ENCODE results near the gene DICER1.
"Not testable (repeated sequence)": the region's sequence is repeated elsewhere in the genome, so short reads cannot be mapped to it uniquely, and the experiment has no call there.

DICER1 gene

GRCh38 chr14:95142208-95142607 lies 15.1 kb downstream of the DICER1 start:
- TF ChIP-seq CTCF (IDR thresholded peaks at IDR 0.05; ENCODE audit: low read depth, low read length), result no peak
- no peak overlapping the region for H3K4me3 ChIP-seq (ENCODE audit: low read depth, low read length)
- in situ Hi-C loops (cut with HindIII; ENCODE audit: low sequenced_read_pairs), result no loop called here
- DNase-seq (ENCODE audit: low read depth, low spot score), result no peak

- no peak overlapping the region for H3K4me3 ChIP-seq (ENCODE audit: low read depth, low read length)
- in situ Hi-C loops (cut with HindIII; ENCODE audit: low sequenced_read_pairs), result no loop called here
- no peak for DNase-seq (ENCODE audit: low read depth, low spot score)
- no peak for TF ChIP-seq CTCF (IDR thresholded peaks at IDR 0.05; ENCODE audit: low read depth, low read length)
Measured at GRCh38 chr14:95141684-95142083, 15.6 kb downstream of the DICER1 start.

DNA sequence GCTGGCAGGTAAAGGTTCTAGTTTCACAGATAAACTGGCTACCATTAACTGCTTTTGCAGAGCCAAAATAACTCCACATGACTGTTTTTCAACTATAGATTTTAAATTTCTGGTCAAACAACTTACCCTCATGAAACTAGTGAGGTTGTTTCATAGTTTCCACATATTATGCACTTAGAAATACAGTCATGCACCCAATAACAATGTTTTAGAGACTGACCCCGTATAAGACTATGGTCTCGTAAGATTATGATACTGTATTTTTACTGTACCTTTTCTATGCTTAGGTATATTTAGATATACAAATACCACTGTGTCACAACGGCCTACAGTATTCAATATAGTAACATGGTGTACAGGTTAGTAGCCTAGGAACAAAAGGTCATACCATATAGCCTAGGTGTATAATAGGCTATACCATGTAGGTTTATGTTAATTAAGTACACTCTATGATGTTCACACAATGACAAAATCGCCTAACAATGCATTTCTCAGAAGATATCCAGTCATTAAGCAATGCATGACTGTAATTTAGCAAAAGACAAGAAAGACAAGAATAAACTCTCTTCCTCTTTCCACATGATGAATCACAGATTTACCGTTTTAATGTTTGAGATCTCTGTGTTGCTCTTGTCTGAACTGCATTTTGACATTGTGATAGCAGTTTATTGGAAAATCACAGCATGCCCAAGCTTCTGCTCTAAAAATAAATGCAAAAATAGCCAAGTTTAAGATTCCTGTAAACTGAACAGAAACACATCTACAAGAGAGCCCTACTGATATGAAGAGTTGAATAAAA lies 17.1 kb downstream of the DICER1 start:
- TF ChIP-seq CTCF (IDR thresholded peaks at IDR 0.05; ENCODE audit: low read depth, low read length), result no peak
- in situ Hi-C loops (cut with HindIII; ENCODE audit: low sequenced_read_pairs), result no loop called here
- no peak for DNase-seq (ENCODE audit: low read depth, low spot score)
- no peak overlapping the region for H3K4me3 ChIP-seq (ENCODE audit: low read depth, low read length)

DNA sequence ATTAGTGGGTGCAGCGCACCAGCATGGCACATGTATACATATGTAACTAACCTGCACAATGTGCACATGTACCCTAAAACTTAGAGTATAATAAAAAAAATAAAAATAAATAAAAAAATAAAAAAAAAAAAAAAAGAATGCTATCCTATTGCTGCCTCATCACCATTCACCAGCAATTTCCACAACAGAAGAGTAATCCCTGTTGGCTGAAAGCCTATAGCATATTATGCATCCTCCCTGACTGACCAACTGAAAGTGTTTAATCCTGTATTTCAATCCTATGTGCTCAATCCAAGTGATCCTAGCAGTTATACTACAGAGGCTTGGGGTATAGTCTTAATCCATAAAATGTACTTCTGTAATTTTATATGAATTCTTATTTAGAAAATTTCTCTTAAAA lies 18.5 kb downstream of the DICER1 start:
- in situ Hi-C loops (cut with HindIII; ENCODE audit: low sequenced_read_pairs), result no loop called here

DNA sequence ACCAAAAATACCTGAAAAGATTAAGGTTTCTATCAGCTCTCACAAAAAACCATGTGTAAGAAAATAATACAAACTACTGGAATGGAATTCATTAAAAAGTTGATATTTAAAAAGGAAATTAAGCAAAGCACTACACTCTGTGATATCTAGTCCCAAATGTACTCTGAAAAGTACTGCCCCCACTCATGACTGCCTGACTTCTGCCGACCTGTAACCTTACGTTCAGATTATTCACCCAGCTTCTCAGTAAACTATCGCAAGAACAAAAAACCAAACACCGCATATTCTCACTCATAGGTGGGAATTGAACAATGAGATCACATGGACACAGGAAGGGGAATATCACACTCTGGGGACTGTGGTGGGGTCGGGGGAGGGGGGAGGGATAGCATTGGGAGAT lies 18.9 kb downstream of the DICER1 start:
- H3K4me3 ChIP-seq (ENCODE audit: low read depth, low read length); DNase-seq (ENCODE audit: low read depth, low spot score); in situ Hi-C loops (cut with HindIII; ENCODE audit: low sequenced_read_pairs): not testable (repeated sequence)

More for the DNA sequence above, 18.5 kb downstream of the DICER1 start:
- no peak overlapping the region for H3K4me3 ChIP-seq (ENCODE audit: low read depth, low read length)
- no peak for TF ChIP-seq CTCF (IDR thresholded peaks at IDR 0.05; ENCODE audit: low read depth, low read length)
- DNase-seq (ENCODE audit: low read depth, low spot score), result no peak

GRCh38 chr14:95137804-95138167 lies 19.5 kb downstream of the DICER1 start:
- TF ChIP-seq CTCF (IDR thresholded peaks at IDR 0.05; ENCODE audit: low read depth, low read length), result no peak
- no peak overlapping the region for H3K4me3 ChIP-seq (ENCODE audit: low read depth, low read length)
- DNase-seq (ENCODE audit: low read depth, low spot score), result no peak
- in situ Hi-C loops (cut with HindIII; ENCODE audit: low sequenced_read_pairs), result no loop called here

GRCh38 chr14:95137164-95137803 lies 20.0 kb downstream of the DICER1 start:
- TF ChIP-seq CTCF (IDR thresholded peaks at IDR 0.05; ENCODE audit: low read depth, low read length), result no peak
- DNase-seq (ENCODE audit: low read depth, low spot score), result no peak
- no peak overlapping the region for H3K4me3 ChIP-seq (ENCODE audit: low read depth, low read length)
- in situ Hi-C loops (cut with HindIII; ENCODE audit: low sequenced_read_pairs), result no loop called here

Measured in astrocyte of the spinal cord (primary cell).